ENCODE measurements around the gene LCN2.

- TF ChIP-seq POLR2AphosphoS5 (IDR thresholded peaks at IDR 0.05; ENCODE audit: low read length) (no peak), E4F1 (IDR thresholded peaks at IDR 0.05; ENCODE audit: borderline replicate concordance, partially characterized antibody) (no peak), EZH2 (IDR thresholded peaks at IDR 0.05; ENCODE audit: borderline replicate concordance, control insufficient read depth, low read depth, low read length) (no peak), CTCF (IDR thresholded peaks at IDR 0.05 in 2 of 3, conservative IDR thresholded peaks at IDR 0.05 in 1 of 3; ENCODE audit: control insufficient read depth in 2 of 3, extremely low read depth in 1 of 3, insufficient read depth in 1 of 3, low read depth in 3 of 3, low read length in 3 of 3) (no peak), RCOR1 (conservative IDR thresholded peaks at IDR 0.05; ENCODE audit: low read depth, low read length) (no peak), CEBPB (IDR thresholded peaks at IDR 0.05; ENCODE audit: borderline replicate concordance in 1 of 2, low read depth in 2 of 2, low read length in 2 of 2) (no peak), KDM1A (IDR thresholded peaks at IDR 0.05; ENCODE audit: borderline replicate concordance) (no peak), MLLT1 (IDR thresholded peaks at IDR 0.05) (no peak), RBBP5 (conservative IDR thresholded peaks at IDR 0.05) (no peak), MEF2A (IDR thresholded peaks at IDR 0.05; ENCODE audit: insufficient read depth, low read depth, low read length) (no peak), TCF7 (IDR thresholded peaks at IDR 0.05; ENCODE audit: borderline replicate concordance) (no peak)
Measured at GRCh38 chr9:128136816-128137793, 12.1 kb upstream of the LCN2 start.

Measured in GM12878 (cell line).